Left ventricle myocardium inferior (tissue), 1 donor: ENCODE results near the gene CACUL1. TPM values are rescaled to one million over a fixed set of nuclear protein-coding genes. Genes with fewer than 3 reads are reported as not detected.

ENCODE experiments used
- DNase-seq: peaks from one replicate; pipeline ENCODE4 v3.0.0-alpha.2; 2020
- H3K27ac ChIP-seq: fragments of 200-600 bp; replicated peaks from 2 replicates; pipeline ENCODE4 v1.8.0; 2021
- H3K27me3 ChIP-seq: fragments of 200-600 bp; 2 replicates; pipeline ENCODE4 v1.8.0; 2021; ENCODE audit warnings: low read depth
- H3K36me3 ChIP-seq: fragments of 200-600 bp; 2 replicates; pipeline ENCODE4 v1.8.0; 2021
- H3K4me1 ChIP-seq: fragments of 200-600 bp; 2 replicates; pipeline ENCODE4 v1.8.0; 2021
- H3K4me3 ChIP-seq: fragments of 200-600 bp; 2 replicates; pipeline ENCODE4 v1.8.0; 2021; ENCODE audit warnings: mild to moderate bottlenecking, moderate library complexity
- H3K9me3 ChIP-seq: fragments of 200-600 bp; replicated peaks from 2 replicates; pipeline ENCODE4 v1.8.0; 2021
- intact Hi-C: fragments of 100-400 bp; cut with micrococcal nuclease; formaldehyde crosslinking; loops from one replicate; pipeline ENCODE4 v1.11.0; 2022
- total RNA-seq: library from RNA; stranded (reverse); fragmentation: NEBNext Ultra II Directional; extraction: Animal tissue kit (Norgen Biotek cat#: 25700); gene quantifications from one replicate; pipeline ENCODE4 v1.2.1, GENCODE V29; 2021
- TF ChIP-seq, protein P1 (sequence below): fragments of 200-600 bp; IDR thresholded peaks from 2 replicates; pipeline ENCODE4 v1.8.0; 2021; ENCODE audit warnings: antibody characterized with exemption, mild to moderate bottlenecking, borderline replicate concordance
- donor health status: DM: no; HTN: yes; CAD: no; lungs with severe emphysema.

Gene CACUL1
- total RNA-seq, 1 donor from 2014 or later: 27.4 TPM

DNA sequence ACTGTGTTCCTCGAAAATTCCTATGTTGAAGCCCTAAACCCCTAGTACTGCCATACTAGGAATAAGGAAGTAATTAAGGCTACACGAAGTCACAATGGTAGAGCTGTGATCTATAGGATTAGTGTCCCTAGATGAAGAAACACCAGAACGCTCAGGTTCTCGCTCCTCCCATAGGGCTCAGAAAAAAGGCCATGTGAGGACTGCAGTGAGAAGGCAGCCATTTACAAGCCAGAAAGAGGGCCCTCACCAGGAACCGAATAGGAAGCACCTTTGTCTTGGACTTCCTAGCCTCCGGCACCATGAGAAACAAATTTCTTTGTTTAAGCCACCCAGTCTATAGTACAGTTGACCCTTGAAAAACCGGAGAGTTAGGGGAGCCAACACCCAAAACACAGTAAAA, 46.2 kb downstream of the CACUL1 start:
- Histone ChIP-seq H3K9me3 (no peaks in the 10 kb centered on the region), H3K4me1 (no peaks in the 10 kb centered on the region), H3K27ac (no peak overlapping the region), H3K4me3 (no peak overlapping the region), H3K27me3 (no peaks in the 10 kb centered on the region), H3K36me3 (peaks cover 4% of the 10 kb centered on the region)
- DNase-seq: no peak
- TF ChIP-seq, protein P1, sequence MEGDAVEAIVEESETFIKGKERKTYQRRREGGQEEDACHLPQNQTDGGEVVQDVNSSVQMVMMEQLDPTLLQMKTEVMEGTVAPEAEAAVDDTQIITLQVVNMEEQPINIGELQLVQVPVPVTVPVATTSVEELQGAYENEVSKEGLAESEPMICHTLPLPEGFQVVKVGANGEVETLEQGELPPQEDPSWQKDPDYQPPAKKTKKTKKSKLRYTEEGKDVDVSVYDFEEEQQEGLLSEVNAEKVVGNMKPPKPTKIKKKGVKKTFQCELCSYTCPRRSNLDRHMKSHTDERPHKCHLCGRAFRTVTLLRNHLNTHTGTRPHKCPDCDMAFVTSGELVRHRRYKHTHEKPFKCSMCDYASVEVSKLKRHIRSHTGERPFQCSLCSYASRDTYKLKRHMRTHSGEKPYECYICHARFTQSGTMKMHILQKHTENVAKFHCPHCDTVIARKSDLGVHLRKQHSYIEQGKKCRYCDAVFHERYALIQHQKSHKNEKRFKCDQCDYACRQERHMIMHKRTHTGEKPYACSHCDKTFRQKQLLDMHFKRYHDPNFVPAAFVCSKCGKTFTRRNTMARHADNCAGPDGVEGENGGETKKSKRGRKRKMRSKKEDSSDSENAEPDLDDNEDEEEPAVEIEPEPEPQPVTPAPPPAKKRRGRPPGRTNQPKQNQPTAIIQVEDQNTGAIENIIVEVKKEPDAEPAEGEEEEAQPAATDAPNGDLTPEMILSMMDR: no peak
- intact Hi-C loops: no loop called here

DNA sequence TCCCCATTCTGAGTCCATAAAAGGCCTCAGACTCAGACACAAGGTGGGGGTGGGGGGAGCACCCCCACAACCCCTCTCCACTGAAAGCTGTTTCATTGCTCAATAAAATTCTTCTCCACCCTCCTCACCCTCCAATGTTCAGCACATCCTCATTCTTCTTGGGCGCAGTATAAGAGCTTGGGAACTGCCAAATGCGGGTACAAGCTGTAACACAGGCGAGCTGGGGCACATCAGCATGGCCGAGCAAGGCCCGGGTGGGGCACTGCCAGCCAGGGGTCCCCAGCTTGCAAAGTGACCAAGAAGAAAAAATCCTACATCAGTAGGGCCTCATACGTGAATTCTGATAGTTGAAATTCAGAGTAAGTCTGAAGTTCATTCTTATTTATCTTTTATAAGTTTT, 50.1 kb downstream of the CACUL1 start:
- TF ChIP-seq, protein P1: no peak
- Histone ChIP-seq H3K36me3 (peaks cover 14% of the 10 kb centered on the region), H3K4me3 (no peak overlapping the region), H3K27ac (no peak overlapping the region), H3K27me3 (no peaks in the 10 kb centered on the region), H3K4me1 (no peaks in the 10 kb centered on the region), H3K9me3 (no peaks in the 10 kb centered on the region)
- no peak for DNase-seq
- intact Hi-C loops: no loop called here

DNA sequence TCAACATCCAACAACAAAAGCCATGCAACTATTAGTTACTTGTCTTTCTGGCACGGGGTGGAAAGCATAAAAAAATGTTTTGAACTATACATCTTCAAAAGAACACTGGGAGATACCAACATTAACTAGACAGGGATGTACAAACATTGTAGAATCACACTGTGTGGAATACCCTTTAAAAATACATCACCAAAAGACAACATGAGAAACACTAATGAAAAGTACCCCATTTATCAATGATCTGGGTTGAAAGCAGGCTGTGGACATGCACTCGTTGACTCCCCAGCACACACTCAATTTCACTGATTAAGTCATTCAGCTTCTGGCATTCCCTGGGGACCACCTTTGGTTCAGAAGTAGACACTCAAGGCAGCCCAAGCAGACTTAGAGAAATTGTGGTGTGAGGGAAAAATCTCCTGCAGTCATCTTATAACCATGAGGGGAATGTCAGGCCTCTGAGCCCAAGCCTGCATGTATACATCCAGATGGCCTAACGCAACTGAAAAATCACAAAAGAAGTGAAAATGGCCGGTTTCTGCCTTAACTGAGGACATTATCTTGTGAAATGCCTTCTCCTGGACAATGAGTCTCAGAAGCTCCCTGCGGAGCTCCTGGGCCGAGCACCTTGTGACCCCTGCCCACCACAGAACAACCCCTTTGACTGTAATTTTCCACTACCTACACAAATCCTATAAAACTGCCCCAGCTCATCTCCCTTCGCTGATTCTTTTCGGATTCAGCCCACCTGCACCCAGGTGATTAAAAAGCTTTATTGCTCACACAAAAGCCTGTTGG, 53.0 kb downstream of the CACUL1 start:
- intact Hi-C loops: no loop called here
- Histone ChIP-seq H3K9me3 (no peaks in the 10 kb centered on the region), H3K36me3 (peaks cover 13% of the 10 kb centered on the region), H3K4me3 (no peak overlapping the region), H3K4me1 (no peaks in the 10 kb centered on the region), H3K27ac (no peak overlapping the region), H3K27me3 (no peaks in the 10 kb centered on the region)
- no peak for DNase-seq
- TF ChIP-seq, protein P1: no peak

DNA sequence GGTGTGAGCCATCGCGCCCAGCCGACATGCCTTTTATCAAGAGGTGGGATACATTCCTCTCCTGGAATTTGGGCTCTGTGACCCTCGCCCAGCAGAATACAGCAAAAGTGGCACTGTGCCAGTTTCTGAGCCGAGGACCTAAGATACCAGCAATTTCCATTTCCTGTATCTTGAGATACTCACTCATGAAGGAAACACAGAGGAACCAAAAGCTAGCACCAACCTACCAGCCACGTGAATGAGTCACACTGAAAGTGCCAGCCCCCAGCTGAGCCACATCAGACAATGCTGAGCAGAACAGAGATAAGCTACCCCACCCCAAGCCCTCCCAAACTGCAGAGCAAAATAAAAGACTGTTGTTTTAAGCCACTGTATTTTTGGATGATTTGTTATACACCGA, 56.3 kb downstream of the CACUL1 start:
- H3K27ac ChIP-seq: no peak overlapping the region
- H3K4me1 ChIP-seq: no peaks in the 10 kb centered on the region
- no peaks in the 10 kb centered on the region for H3K9me3 ChIP-seq
- TF ChIP-seq, protein P1: no peak
- H3K27me3 ChIP-seq: no peaks in the 10 kb centered on the region
- intact Hi-C loops: no loop called here
- H3K4me3 ChIP-seq: no peak overlapping the region
- peaks cover 10% of the 10 kb centered on the region for H3K36me3 ChIP-seq
- DNase-seq: no peak

DNA sequence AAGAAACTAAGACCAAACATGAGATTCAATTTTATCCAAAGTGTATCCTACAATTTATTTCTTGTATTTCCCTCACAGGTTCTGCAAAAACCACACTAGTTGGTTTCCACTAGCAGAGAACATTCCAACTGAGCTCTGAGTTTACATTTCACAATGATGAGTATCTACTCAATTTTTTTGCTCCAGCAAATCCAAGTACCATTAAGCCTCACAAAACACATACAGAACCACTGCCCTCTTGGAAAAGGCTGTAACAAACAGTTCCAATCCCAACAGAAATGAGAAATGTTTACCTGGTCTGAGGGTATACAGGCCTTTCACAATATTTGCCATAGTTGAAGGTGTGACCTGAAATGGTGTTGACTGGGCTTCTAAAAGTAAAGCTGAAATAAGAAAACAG, 59.9 kb downstream of the CACUL1 start:
- Histone ChIP-seq H3K4me1 (no peaks in the 10 kb centered on the region), H3K36me3 (peaks cover 11% of the 10 kb centered on the region), H3K4me3 (no peak overlapping the region), H3K27me3 (no peaks in the 10 kb centered on the region), H3K27ac (no peak overlapping the region), H3K9me3 (no peaks in the 10 kb centered on the region)
- TF ChIP-seq, protein P1: no peak
- intact Hi-C loops: no loop called here
- DNase-seq: no peak
